Stomach (tissue), 9 donors: Measurements from ENCODE around the gene TPRN. TPM values are rescaled to one million over a fixed set of nuclear protein-coding genes. Genes with fewer than 3 reads are reported as not detected.
A peak's percentile ranks its signal among the peaks of the same experiment; 100 is the strongest.

Experiments used
- DNase-seq, 2 donors: peaks; one replicate each; pipeline versions ENCODE4 v3.0.0 to v3.0.0-alpha.2; 2013 to 2019
- H3K27ac ChIP-seq, 5 donors: fragments of 200-600 bp in 4 of 5; sonication (generic) in 4 of 5; one replicate each; pipeline ENCODE4 v1.5.1; 2013 to 2019; ENCODE audit warnings: mild to moderate bottlenecking in 1 of 5, moderate library complexity in 1 of 5
- H3K27me3 ChIP-seq, 3 donors: fragments of 200-600 bp; sonication (generic); one replicate each; pipeline ENCODE4 v1.5.1; 2017 to 2019; ENCODE audit warnings: mixed run types in 1 of 3
- H3K36me3 ChIP-seq, 4 donors: fragments of 200-600 bp; sonication (generic); 1 replicate in 3 of 4; 2 replicates in 1 of 4; pipeline ENCODE4 v1.5.1; 2016 to 2019
- H3K4me1 ChIP-seq, 4 donors: fragments of 200-600 bp; sonication (generic); one replicate each; pipeline ENCODE4 v1.5.1; 2016 to 2019
- H3K4me3 ChIP-seq, 4 donors: fragments of 200-600 bp; sonication (generic) in 3 of 4; one replicate each; pipeline ENCODE4 v1.5.1; 2016 to 2019; ENCODE audit warnings: mild to moderate bottlenecking in 1 of 4
- H3K9me3 ChIP-seq, 4 donors: fragments of 200-600 bp; sonication (generic); one replicate each; pipeline ENCODE4 v1.5.1; 2016 to 2019
- EP300 ChIP-seq: sonication (generic); formaldehyde crosslinking; IDR thresholded peaks from one replicate; pipeline ENCODE4 v1.6.1; 2017; ENCODE audit warnings: antibody characterized with exemption
- POLR2A ChIP-seq, 4 donors: fragments of 450-650 bp; IDR thresholded peaks; one replicate each; pipeline ENCODE4 v1.6.1; 2016; ENCODE audit warnings: antibody characterized with exemption in 4 of 4, control low read depth in 2 of 4, mild to moderate bottlenecking in 1 of 4, moderate library complexity in 1 of 4
- POLR2AphosphoS5 ChIP-seq, 3 donors: sonication (generic); formaldehyde crosslinking; IDR thresholded peaks; one replicate each; pipeline ENCODE4 v1.6.1; 2016; ENCODE audit warnings: antibody characterized with exemption in 3 of 3
- WGBS, 5 donors: extraction: QIAGEN DNeasy Blood & Tissue Kit in 3 of 5; methylation state at CpG; one replicate each; pipeline versions ENCODE4 v1.1.5 to v1.1.7; 2013 to 2018; 5-methylcytosine and 5-hydroxymethylcytosine counted together
- intact Hi-C: fragments of 100-400 bp; cut with DNase I; formaldehyde crosslinking; loops from one replicate; pipeline ENCODE4 v1.15.1; 2023; ENCODE audit warnings: low total_unique reads
- polyA plus RNA-seq, 3 donors: library from polyadenylated mRNA; stranded (reverse); fragments of 200-250 nt; gene quantifications; one replicate each; pipeline ENCODE4 v1.2.3, GENCODE V29; 2013
- total RNA-seq, 5 donors: library from RNA; depleted of rRNA; stranded (reverse); fragments of >200 nt; gene quantifications; one replicate each; pipeline versions ENCODE4 v1.1.0 to v1.2.3, GENCODE V29; 2014 to 2016
- TF ChIP-seq, protein P1 (sequence below), 7 experiments: fragments of 450-650 bp in 4 of 7; fragments of 200-600 bp in 3 of 7; sonication (generic) in 3 of 7; IDR thresholded peaks; one replicate each; pipeline ENCODE4 v1.5.1; 2016 to 2019; ENCODE audit warnings: antibody characterized with exemption in 7 of 7, control low read depth in 2 of 7, mild to moderate bottlenecking in 1 of 7
- donor health status: healthy with polysubstance abuse.
- donor health status: Bipolar disorder and iron deficiency.
- donor health status: healthy.

Gene TPRN
- total and polyA plus RNA-seq, 8 donors, result 8.8 to 161 (median 24.6) TPM

DNA sequence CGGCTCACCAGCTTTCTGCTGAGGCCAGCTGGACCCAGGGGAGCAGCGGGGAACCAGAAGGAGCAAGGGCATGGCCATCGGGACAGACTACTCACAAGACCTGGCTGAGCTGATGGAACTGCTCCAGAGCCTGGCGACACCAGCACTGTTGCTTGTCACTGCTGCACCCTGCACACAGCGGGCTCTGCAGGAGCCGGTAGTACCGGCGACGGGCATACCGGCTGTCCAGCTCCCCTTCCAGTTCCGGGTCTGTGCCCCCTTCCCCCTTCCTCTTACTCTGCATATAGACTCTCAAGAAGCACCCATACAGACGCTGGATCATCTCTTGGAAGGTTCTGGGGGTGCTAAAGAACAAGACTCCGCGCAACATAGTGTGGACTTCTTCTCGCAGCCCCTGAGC, 13.2 kb downstream of the TPRN start:
- H3K36me3 ChIP-seq, result peaks cover 49 to 80% (median 73%) of the 10 kb centered on the region in 4 donors
- intact Hi-C loops, result loop anchor here (10.0 kb wide), 2 partner anchors 47 to 73 kb away; partner anchors contain the start of genes DPP7 and SLC34A3
- TF ChIP-seq, protein P1, sequence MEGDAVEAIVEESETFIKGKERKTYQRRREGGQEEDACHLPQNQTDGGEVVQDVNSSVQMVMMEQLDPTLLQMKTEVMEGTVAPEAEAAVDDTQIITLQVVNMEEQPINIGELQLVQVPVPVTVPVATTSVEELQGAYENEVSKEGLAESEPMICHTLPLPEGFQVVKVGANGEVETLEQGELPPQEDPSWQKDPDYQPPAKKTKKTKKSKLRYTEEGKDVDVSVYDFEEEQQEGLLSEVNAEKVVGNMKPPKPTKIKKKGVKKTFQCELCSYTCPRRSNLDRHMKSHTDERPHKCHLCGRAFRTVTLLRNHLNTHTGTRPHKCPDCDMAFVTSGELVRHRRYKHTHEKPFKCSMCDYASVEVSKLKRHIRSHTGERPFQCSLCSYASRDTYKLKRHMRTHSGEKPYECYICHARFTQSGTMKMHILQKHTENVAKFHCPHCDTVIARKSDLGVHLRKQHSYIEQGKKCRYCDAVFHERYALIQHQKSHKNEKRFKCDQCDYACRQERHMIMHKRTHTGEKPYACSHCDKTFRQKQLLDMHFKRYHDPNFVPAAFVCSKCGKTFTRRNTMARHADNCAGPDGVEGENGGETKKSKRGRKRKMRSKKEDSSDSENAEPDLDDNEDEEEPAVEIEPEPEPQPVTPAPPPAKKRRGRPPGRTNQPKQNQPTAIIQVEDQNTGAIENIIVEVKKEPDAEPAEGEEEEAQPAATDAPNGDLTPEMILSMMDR (IDR thresholded peaks at IDR 0.05), result no peak
- TF ChIP-seq POLR2A (IDR thresholded peaks at IDR 0.05), result no peak
- no peak for TF ChIP-seq EP300
- TF ChIP-seq POLR2AphosphoS5 (IDR thresholded peaks at IDR 0.05), result no peak
- peaks cover 35 to 72% (median 67%) of the 10 kb centered on the region in 4 donors for H3K4me1 ChIP-seq
- 80 to 86% (median 82%) methylated on average over 15 of the region's 15 CpGs for WGBS, 5 donors
- DNase-seq, result no peak
- peak overlapping the region; percentile 95 to 99 (median 97) for H3K4me3 ChIP-seq
- H3K27ac ChIP-seq, result no peak overlapping the region
- H3K9me3 ChIP-seq, result no peaks in the 10 kb centered on the region
- no peaks in the 10 kb centered on the region for H3K27me3 ChIP-seq

DNA sequence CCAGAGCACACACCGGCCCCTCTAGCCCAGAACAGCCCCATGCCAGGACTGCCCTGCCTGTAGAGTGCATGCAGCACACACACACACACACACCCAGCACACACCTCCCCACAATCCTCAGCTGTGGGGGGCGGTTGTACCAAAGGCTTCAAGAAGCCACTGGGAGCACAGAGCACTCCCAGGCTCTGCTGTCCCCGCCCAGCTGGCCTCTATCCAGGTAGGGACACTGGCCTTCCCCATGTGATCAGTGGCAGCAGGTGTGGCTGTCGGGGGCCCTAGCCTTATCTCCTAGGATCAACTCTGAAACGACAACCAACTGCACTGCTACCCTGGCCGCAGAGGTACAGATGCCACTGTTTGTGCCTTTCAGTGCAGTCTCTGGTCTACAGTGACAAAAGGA, 14.2 kb downstream of the TPRN start:
- Histone ChIP-seq H3K36me3 (peaks cover 59 to 80% (median 73%) of the 10 kb centered on the region in 4 donors), H3K4me1 (peaks cover 35 to 62% (median 57%) of the 10 kb centered on the region in 4 donors), H3K27me3 (no peaks in the 10 kb centered on the region), H3K27ac (no peak overlapping the region), H3K4me3 (peak overlapping the region in 2 of 4 donors; percentile 96 to 99), H3K9me3 (no peaks in the 10 kb centered on the region)
- WGBS, 5 donors, result 50 to 75% (median 65%) methylated on average over 2 to 6 of the region's 6 CpGs
- DNase-seq, result no peak
- intact Hi-C loops, result loop anchor here (10.0 kb wide), 2 partner anchors 48 to 72 kb away; partner anchors contain the start of genes DPP7 and SLC34A3
- TF ChIP-seq POLR2AphosphoS5 (IDR thresholded peaks at IDR 0.05), result no peak
- no peak for TF ChIP-seq POLR2A (IDR thresholded peaks at IDR 0.05)
- TF ChIP-seq, protein P1 (IDR thresholded peaks at IDR 0.05), result no peak
- no peak for TF ChIP-seq EP300

DNA sequence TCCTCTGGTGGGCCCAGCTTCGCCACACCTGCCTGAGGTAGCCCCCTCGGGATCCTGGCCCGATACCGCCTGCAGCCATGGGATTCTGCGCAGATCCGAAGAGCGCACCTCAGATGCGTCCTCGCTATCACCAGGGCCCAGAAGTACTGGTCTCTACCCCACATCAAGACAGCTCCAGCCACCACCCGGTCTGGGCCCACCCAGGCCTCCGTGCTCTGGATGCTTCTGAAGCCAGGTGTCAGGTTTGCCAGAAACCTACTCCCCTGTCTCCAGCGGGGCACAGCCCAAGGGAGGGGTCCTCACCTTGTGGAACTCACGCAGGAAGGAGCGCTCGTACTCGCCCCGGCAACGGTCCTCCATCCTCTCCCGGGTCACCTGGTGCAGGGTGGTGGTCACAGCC, 14.6 kb downstream of the TPRN start:
- WGBS, 5 donors, result 92 to 95% (median 95%) methylated on average over 9 to 19 of the region's 19 CpGs
- TF ChIP-seq EP300 (no peak), POLR2AphosphoS5 (IDR thresholded peaks at IDR 0.05) (no peak), POLR2A (IDR thresholded peaks at IDR 0.05) (no peak)
- TF ChIP-seq, protein P1 (IDR thresholded peaks at IDR 0.05), result no peak
- H3K27ac ChIP-seq, result no peak overlapping the region
- DNase-seq, result no peak
- H3K4me1 ChIP-seq, result peaks cover 35 to 58% (median 53%) of the 10 kb centered on the region in 4 donors
- intact Hi-C loops, result loop anchor here (10.0 kb wide), 2 partner anchors 49 to 71 kb away; partner anchors contain the start of genes DPP7 and SLC34A3
- H3K36me3 ChIP-seq, result peaks cover 59 to 80% (median 73%) of the 10 kb centered on the region in 4 donors
- H3K9me3 ChIP-seq, result no peaks in the 10 kb centered on the region
- peak overlapping the region in 1 of 4 donors; percentile 99 for H3K4me3 ChIP-seq
- H3K27me3 ChIP-seq, result no peaks in the 10 kb centered on the region

DNA sequence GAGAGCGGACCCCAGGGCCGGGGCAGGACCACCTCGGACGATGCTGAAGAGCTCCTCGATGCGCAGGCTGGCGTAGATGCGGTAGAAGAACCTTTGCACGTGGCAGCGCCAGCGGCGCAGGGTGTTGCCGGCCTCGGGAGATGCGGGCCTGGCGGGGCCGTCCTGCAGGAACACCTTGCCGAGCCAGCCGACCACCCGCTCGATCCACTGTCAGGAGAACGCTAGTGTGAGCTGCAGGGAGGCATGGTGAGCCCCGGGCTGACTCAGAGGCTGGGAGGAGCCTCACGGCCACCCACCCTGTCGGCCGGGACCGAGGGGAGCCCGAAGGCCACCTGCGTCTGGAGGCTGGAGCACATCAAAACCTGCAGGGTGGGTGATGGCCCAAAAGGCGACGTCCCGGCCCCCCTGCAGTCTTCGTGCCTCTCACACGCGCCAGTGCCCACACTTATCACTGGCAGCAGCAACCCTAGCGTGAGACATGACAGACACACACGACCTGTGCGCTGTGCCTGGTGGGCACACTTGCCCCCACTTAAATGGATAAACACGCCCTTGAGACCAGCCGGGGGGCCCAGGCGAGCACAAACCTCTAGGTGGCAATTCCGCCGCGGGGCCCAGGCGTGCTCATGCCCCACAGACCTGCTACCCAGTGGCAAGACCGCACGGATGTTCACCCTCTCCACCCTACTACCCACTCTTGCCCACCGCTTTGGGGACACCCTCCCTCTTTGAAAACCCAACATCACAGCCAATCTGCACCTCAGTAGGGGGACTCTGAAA, 15.5 kb downstream of the TPRN start:
- TF ChIP-seq EP300, result no peak
- no peak for TF ChIP-seq POLR2A (IDR thresholded peaks at IDR 0.05)
- TF ChIP-seq POLR2AphosphoS5 (IDR thresholded peaks at IDR 0.05), result no peak
- TF ChIP-seq, protein P1 (IDR thresholded peaks at IDR 0.05), result no peak
- intact Hi-C loops, result loop anchor here (10.0 kb wide), 2 partner anchors 50 to 70 kb away; partner anchors contain the start of genes DPP7 and SLC34A3
- H3K4me3 ChIP-seq, result no peak overlapping the region
- WGBS, 5 donors, result 92 to 95% (median 93%) methylated on average over 37 to 48 of the region's 48 CpGs
- H3K9me3 ChIP-seq, result no peaks in the 10 kb centered on the region
- H3K27ac ChIP-seq, result no peak overlapping the region
- peaks cover 27 to 49% (median 44%) of the 10 kb centered on the region in 4 donors for H3K4me1 ChIP-seq
- H3K27me3 ChIP-seq, result no peaks in the 10 kb centered on the region
- DNase-seq, result no peak
- H3K36me3 ChIP-seq, result peaks cover 60 to 80% (median 73%) of the 10 kb centered on the region in 4 donors
